Heart left ventricle (tissue), 13 donors: ENCODE measurements around the gene TNIK.

Experiments used
- POLR2A ChIP-seq, 2 donors: fragments of 450-650 bp; IDR thresholded peaks; one replicate each; pipeline ENCODE4 v1.6.1; 2017; ENCODE audit warnings: antibody characterized with exemption in 2 of 2, mild to moderate bottlenecking in 2 of 2, moderate library complexity in 2 of 2
- TF ChIP-seq, protein P1 (sequence below), 12 donors: fragments of 200-600 bp; sonication (generic) in 4 of 12; IDR thresholded peaks; one replicate each; pipeline versions ENCODE4 v1.5.0 to v1.8.0; 2018 to 2022; ENCODE audit warnings: antibody characterized with exemption in 12 of 12, mild to moderate bottlenecking in 5 of 12
- donor health status: ischemic (EF 13 %, LVEDD 7.1; RV severe dilation, severe dysfunction).
- donor health status: DM: no; HTN: yes; CAD: no.
- donor health status: DM: no; HTN: no; CAD: no.
- donor health status: ischemic (EF 25% LVEDD 6.9; RV normal size, moderate dysfunction).
- donor health status: ischemic (EF 25% LVEDD 5.7; RV mildly dilated, moderate dysfunction).
- donor health status: ischemic (EF 35%, LVEDD 5.7; RV mildly dilated, moderate dysfunction).
- donor health status: nonischemic (EF 11% LVEDD 7.7; RV severe dilation, severe dysfunction).
- donor health status: DM: yes; HTN: yes; CAD: no.
- donor health status: PGD.
- donor health status: ischemic (EF 29% LVEDD 5.4; RV normal size, mild dysfunction).
- donor health status: nonischemic (EF 23%, LVEDD 6.1; RV moderate dilation, normal function).

DNA sequence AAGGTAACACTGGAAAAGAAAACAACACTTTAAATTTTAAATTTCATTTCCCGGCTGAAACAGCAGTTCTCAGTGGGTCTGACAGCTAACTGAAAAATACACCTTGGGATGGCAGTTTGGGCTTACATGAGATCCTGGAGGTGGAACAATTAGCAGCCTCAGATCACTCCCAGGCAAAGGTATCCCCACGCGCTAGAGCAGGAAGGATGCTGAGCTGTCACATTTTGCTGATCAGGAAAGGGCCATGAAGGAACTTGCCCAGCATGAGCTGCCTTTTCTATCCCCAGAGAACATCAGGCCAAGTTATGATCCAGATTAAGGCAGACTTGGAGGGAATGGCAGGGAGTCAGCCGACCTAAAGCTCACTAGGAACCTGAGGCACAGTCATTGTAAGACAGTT lies 228.8 kb downstream of the TNIK start:
- TF ChIP-seq, protein P1, sequence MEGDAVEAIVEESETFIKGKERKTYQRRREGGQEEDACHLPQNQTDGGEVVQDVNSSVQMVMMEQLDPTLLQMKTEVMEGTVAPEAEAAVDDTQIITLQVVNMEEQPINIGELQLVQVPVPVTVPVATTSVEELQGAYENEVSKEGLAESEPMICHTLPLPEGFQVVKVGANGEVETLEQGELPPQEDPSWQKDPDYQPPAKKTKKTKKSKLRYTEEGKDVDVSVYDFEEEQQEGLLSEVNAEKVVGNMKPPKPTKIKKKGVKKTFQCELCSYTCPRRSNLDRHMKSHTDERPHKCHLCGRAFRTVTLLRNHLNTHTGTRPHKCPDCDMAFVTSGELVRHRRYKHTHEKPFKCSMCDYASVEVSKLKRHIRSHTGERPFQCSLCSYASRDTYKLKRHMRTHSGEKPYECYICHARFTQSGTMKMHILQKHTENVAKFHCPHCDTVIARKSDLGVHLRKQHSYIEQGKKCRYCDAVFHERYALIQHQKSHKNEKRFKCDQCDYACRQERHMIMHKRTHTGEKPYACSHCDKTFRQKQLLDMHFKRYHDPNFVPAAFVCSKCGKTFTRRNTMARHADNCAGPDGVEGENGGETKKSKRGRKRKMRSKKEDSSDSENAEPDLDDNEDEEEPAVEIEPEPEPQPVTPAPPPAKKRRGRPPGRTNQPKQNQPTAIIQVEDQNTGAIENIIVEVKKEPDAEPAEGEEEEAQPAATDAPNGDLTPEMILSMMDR (IDR thresholded peaks at IDR 0.05) = no peak
- TF ChIP-seq POLR2A (IDR thresholded peaks at IDR 0.05) = no peak
